HEK293 (cell line): Measurements from ENCODE around the gene IFNLR1.
A peak's percentile ranks its signal among the peaks of the same experiment; 100 is the strongest.

ENCODE experiments used
- CTCF ChIA-PET: fragments of 350-600 bp; formaldehyde crosslinking; extraction: SDS; loops from one replicate; lab custom pipeline; 2021; ENCODE audit warnings: antibody characterized with exemption; lab: Yijun Ruan, JAX
- POLR2A ChIA-PET: fragments of 300-600 bp; formaldehyde crosslinking; extraction: SDS; loops from one replicate; lab custom pipeline; 2020; ENCODE audit warnings: antibody characterized with exemption, inconsistent platforms; lab: Yijun Ruan, JAX
- H3K27ac ChIP-seq: fragments of 200-500 bp; sonication (Bioruptor generic); 2 replicates; pipeline ENCODE4 v1.5.1; 2014; ENCODE audit warnings: low read depth, low read length, control low read depth, inconsistent platforms; ENCODE audit errors: extremely low read depth
- H3K36me3 ChIP-seq, 2 experiments: fragments of 200-500 bp in 1 of 2; sonication (Bioruptor generic) in 1 of 2; 1 replicate in 1 of 2; 2 replicates in 1 of 2; pipeline ENCODE4 v1.5.1; 2014 to 2017; ENCODE audit warnings: inconsistent platforms in 2 of 2, low read length in 2 of 2; ENCODE audit not compliant: control insufficient read depth in 2 of 2, insufficient read depth in 1 of 2
- H3K4me1 ChIP-seq: fragments of 200-500 bp; sonication (Bioruptor generic); 2 replicates; pipeline ENCODE4 v1.5.1; 2014; ENCODE audit warnings: mild to moderate bottlenecking, low read length, inconsistent platforms; ENCODE audit not compliant: control insufficient read depth, insufficient read depth
- H3K4me3 ChIP-seq: 2 replicates; pipeline ENCODE4 v1.5.1; 2011; ENCODE audit warnings: low read depth, mild to moderate bottlenecking, control low read depth, low read length, moderate library complexity
- H3K9me3 ChIP-seq: fragments of 200-500 bp; sonication (Bioruptor generic); 2 replicates; pipeline ENCODE4 v1.5.1; 2014; ENCODE audit warnings: low read depth, low read length, inconsistent platforms; ENCODE audit not compliant: control insufficient read depth, insufficient read depth
- EGR2 ChIP-seq: fragments of 450-650 bp; formaldehyde crosslinking; IDR thresholded peaks from 2 replicates; pipeline ENCODE4 v1.5.1; 2016; ENCODE audit warnings: low read depth, missing biosample characterization, missing genetic modification characterization
- FEZF1 ChIP-seq: fragments of 450-650 bp; formaldehyde crosslinking; IDR thresholded peaks from 2 replicates; pipeline ENCODE4 v1.5.1; 2016; ENCODE audit warnings: missing biosample characterization, missing genetic modification characterization
- KLF1 ChIP-seq: fragments of 450-650 bp; formaldehyde crosslinking; IDR thresholded peaks from 2 replicates; pipeline ENCODE4 v1.5.1; 2016; ENCODE audit warnings: missing biosample characterization, missing genetic modification characterization
- KLF16 ChIP-seq: fragments of 450-650 bp; formaldehyde crosslinking; IDR thresholded peaks from 2 replicates; pipeline ENCODE4 v1.5.1; 2017; ENCODE audit warnings: missing biosample characterization, missing genetic modification characterization
- PRDM1 ChIP-seq: fragments of 450-650 bp; formaldehyde crosslinking; IDR thresholded peaks from 2 replicates; pipeline ENCODE4; 2016; ENCODE audit warnings: missing biosample characterization, missing genetic modification characterization
- PRDM6 ChIP-seq: fragments of 450-650 bp; formaldehyde crosslinking; IDR thresholded peaks from 2 replicates; pipeline ENCODE4 v1.5.1; 2017; ENCODE audit warnings: missing biosample characterization, missing genetic modification characterization
- SCRT1 ChIP-seq: fragments of 450-650 bp; formaldehyde crosslinking; IDR thresholded peaks from 2 replicates; pipeline ENCODE4 v1.5.1; 2016; ENCODE audit warnings: missing biosample characterization, missing genetic modification characterization, borderline replicate concordance
- ZBTB11 ChIP-seq: fragments of 450-650 bp; formaldehyde crosslinking; conservative IDR thresholded peaks from 2 replicates; pipeline ENCODE4 v1.5.1; 2016; ENCODE audit warnings: low read depth, missing biosample characterization, missing genetic modification characterization
- ZBTB21 ChIP-seq: fragments of 450-650 bp; formaldehyde crosslinking; IDR thresholded peaks from 2 replicates; pipeline ENCODE4 v1.5.1; 2017; ENCODE audit warnings: missing biosample characterization, missing genetic modification characterization
- ZBTB6 ChIP-seq: fragments of 450-650 bp; formaldehyde crosslinking; IDR thresholded peaks from 2 replicates; pipeline ENCODE4 v1.5.1; 2017; ENCODE audit warnings: missing biosample characterization, missing genetic modification characterization
- ZEB2 ChIP-seq: fragments of 450-650 bp; formaldehyde crosslinking; IDR thresholded peaks from 2 replicates; pipeline ENCODE4 v1.5.1; 2016; ENCODE audit warnings: missing biosample characterization, missing genetic modification characterization
- ZFHX2 ChIP-seq: fragments of 450-650 bp; formaldehyde crosslinking; conservative IDR thresholded peaks from 2 replicates; pipeline ENCODE4 v1.5.1; 2016; ENCODE audit warnings: missing biosample characterization, missing genetic modification characterization
- ZFP3 ChIP-seq: fragments of 450-650 bp; formaldehyde crosslinking; IDR thresholded peaks from 2 replicates; pipeline ENCODE4 v1.5.1; 2016; ENCODE audit warnings: low read depth, missing biosample characterization, missing genetic modification characterization
- ZNF18 ChIP-seq: fragments of 450-650 bp; formaldehyde crosslinking; IDR thresholded peaks from 2 replicates; pipeline ENCODE4 v1.5.1; 2016; ENCODE audit warnings: missing biosample characterization, missing genetic modification characterization
- ZNF202 ChIP-seq: fragments of 450-650 bp; formaldehyde crosslinking; IDR thresholded peaks from 2 replicates; pipeline ENCODE4 v1.5.1; 2016; ENCODE audit warnings: missing biosample characterization, missing genetic modification characterization, borderline replicate concordance
- ZNF211 ChIP-seq: fragments of 450-650 bp; formaldehyde crosslinking; IDR thresholded peaks from 2 replicates; pipeline ENCODE4 v1.5.1; 2016; ENCODE audit warnings: low read depth, missing biosample characterization, missing genetic modification characterization
- ZNF248 ChIP-seq: fragments of 450-650 bp; formaldehyde crosslinking; IDR thresholded peaks from 2 replicates; pipeline ENCODE4 v1.5.1; 2017; ENCODE audit warnings: missing biosample characterization, missing genetic modification characterization
- ZNF529 ChIP-seq: fragments of 450-650 bp; formaldehyde crosslinking; IDR thresholded peaks from 2 replicates; pipeline ENCODE4 v1.5.1; 2017; ENCODE audit warnings: missing genetic modification characterization, missing biosample characterization; ENCODE audit not compliant: insufficient replicate concordance
- ZNF585B ChIP-seq: fragments of 450-650 bp; formaldehyde crosslinking; IDR thresholded peaks from 2 replicates; pipeline ENCODE4 v1.5.1; 2016; ENCODE audit warnings: missing biosample characterization, missing genetic modification characterization
- ZNF596 ChIP-seq: fragments of 450-650 bp; IDR thresholded peaks from 2 replicates; pipeline ENCODE4 v1.5.0; 2018; ENCODE audit warnings: missing biosample characterization, mild to moderate bottlenecking, missing genetic modification characterization, moderate library complexity
- ZNF692 ChIP-seq: fragments of 450-650 bp; formaldehyde crosslinking; IDR thresholded peaks from 2 replicates; pipeline ENCODE4 v1.5.1; 2016; ENCODE audit warnings: missing biosample characterization, missing genetic modification characterization
- ZNF777 ChIP-seq: fragments of 450-650 bp; formaldehyde crosslinking; IDR thresholded peaks from 2 replicates; pipeline ENCODE4 v1.5.1; 2017; ENCODE audit warnings: missing biosample characterization, missing genetic modification characterization, borderline replicate concordance
- ZSCAN16 ChIP-seq: fragments of 450-650 bp; formaldehyde crosslinking; IDR thresholded peaks from 2 replicates; pipeline ENCODE4 v1.5.1; 2016; ENCODE audit warnings: missing biosample characterization, missing genetic modification characterization

Gene IFNLR1

GRCh38 chr1:24190983-24191461 lies 3.9 kb upstream of the IFNLR1 start:
- no peak overlapping the region for H3K4me3 ChIP-seq
- H3K36me3 ChIP-seq, result no peaks in the 10 kb centered on the region
- H3K9me3 ChIP-seq, result no peaks in the 10 kb centered on the region
- no peak overlapping the region for H3K27ac ChIP-seq
- peaks cover 3% of the 10 kb centered on the region for H3K4me1 ChIP-seq
- no peak for TF ChIP-seq ZNF596 (tag by site-specific recombination)
- no peak for TF ChIP-seq ZBTB21 (tag by site-specific recombination)
- no peak for TF ChIP-seq ZNF692 (tag by site-specific recombination)
- no peak for TF ChIP-seq ZNF18
- no peak for TF ChIP-seq SCRT1 (tag by site-specific recombination)
- no peak for TF ChIP-seq ZNF211 (tag by site-specific recombination)
- no peak for TF ChIP-seq PRDM6 (tag by site-specific recombination)
- no peak for TF ChIP-seq ZNF777
- no peak for TF ChIP-seq KLF16 (tag by site-specific recombination)
- no peak for TF ChIP-seq ZNF202
- no peak for TF ChIP-seq ZNF248 (tag by site-specific recombination)
- no peak for TF ChIP-seq ZSCAN16 (tag by site-specific recombination)
- no peak for TF ChIP-seq ZBTB6 (tag by site-specific recombination)
- ChIA-PET CTCF (interaction anchor here (0.7 to 5.7 kb wide), 6 partner anchors 8 to 501 kb away, joined by 3 to 43 read pairs (median 10); no protein-coding TSS in a partner anchor), POLR2A (interaction anchor here (1.2 kb wide), 1 partner anchor 201 kb away, joined by 3 read pairs; no protein-coding TSS in a partner anchor)

GRCh38 chr1:24189528-24189927 lies 2.4 kb upstream of the IFNLR1 start:
- Histone ChIP-seq H3K4me3 (no peak overlapping the region), H3K4me1 (peaks cover 3% of the 10 kb centered on the region), H3K27ac (no peak overlapping the region)
- POLR2A ChIA-PET, result interaction anchor here (0.6 kb wide), 1 partner anchor 14 kb away, joined by 4 read pairs; no protein-coding TSS in a partner anchor
- CTCF ChIA-PET, result interaction anchor here (0.7 to 5.7 kb wide), 7 partner anchors 10 to 847 kb away, joined by 3 to 43 read pairs (median 9); no protein-coding TSS in a partner anchor
- TF ChIP-seq ZFP3 (no peak), ZNF596 (tag by site-specific recombination) (no peak), EGR2 (0 out of 2 replicates have a peak, but pooled peaks have one; percentile 9), ZFHX2 (tag by site-specific recombination) (peak; percentile 17; the same call in 1 of the 2 replicates)
- TF ChIP-seq, all 188 proteins: peak for 2
- Histone ChIP-seq H3K9me3 (no peaks in the 10 kb centered on the region), H3K36me3 (no peaks in the 10 kb centered on the region)

- POLR2A ChIA-PET, result interaction anchor here (0.8 kb wide), 1 partner anchor 229 kb away, joined by 3 read pairs; the partner anchor contains the start of gene NIPAL3
- H3K4me3 ChIP-seq, result peak overlapping the region; percentile 69
- peak overlapping the region; percentile 82 for H3K27ac ChIP-seq
- H3K9me3 ChIP-seq, result no peaks in the 10 kb centered on the region
- H3K4me1 ChIP-seq, result peaks cover 3% of the 10 kb centered on the region
- peaks cover 3 to 7% of the 10 kb centered on the region in 2 experiments; a peak in 1 of 3 replicates for H3K36me3 ChIP-seq
- CTCF ChIA-PET, result interaction anchor here (0.8 to 5.7 kb wide), 5 partner anchors 13 to 377 kb away, joined by 3 to 43 read pairs (median 4); no protein-coding TSS in a partner anchor
- TF ChIP-seq FEZF1, result no peak
- TF ChIP-seq PRDM1 (tag by site-specific recombination), result peak; percentile 24; the same call in 1 of the 2 replicates
- TF ChIP-seq ZEB2 (tag by site-specific recombination), result no peak
- 0 out of 2 replicates have a peak, but pooled peaks have one; percentile 23 for TF ChIP-seq ZFHX2 (tag by site-specific recombination)
- no peak for TF ChIP-seq ZNF529 (tag by site-specific recombination)
- TF ChIP-seq KLF1, result no peak
- TF ChIP-seq ZBTB11 (tag by site-specific recombination), result no peak
- TF ChIP-seq ZNF585B, result no peak
Observed at GRCh38 chr1:24186711-24186992, 437 bp downstream of the IFNLR1 start.
